HG03060 (cell line): Measurements from ENCODE around the gene ATF6.

Experiments used
- ATAC-seq: cut with Tn5 transposase; IDR thresholded peaks from one replicate; pipeline ENCODE4 v1.9.1; 2021; ENCODE audit warnings: low read depth, moderate number of reproducible peaks; ENCODE audit not compliant: unreplicated experiment

The ATF6 gene

DNA sequence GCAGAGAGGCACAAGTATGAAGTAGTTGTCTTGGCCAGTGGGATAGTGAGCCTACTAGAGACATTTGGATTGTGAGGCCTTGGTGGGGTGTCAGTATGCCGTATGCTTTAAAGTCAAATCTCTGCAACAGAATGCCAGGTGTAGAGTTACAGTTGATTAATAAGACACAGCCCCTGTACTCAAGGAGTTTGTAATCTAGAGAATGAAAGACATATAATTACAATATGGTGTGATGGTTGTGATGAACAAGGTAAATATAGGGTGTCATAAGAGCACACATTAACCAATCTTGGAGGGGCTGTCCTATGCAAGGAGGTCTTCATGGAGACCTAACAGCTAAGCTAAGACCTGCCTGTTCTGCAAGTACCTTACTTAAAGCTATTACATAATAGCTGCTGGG, 113.1 kb downstream of the ATF6 start:
- ATAC-seq: no peak

DNA sequence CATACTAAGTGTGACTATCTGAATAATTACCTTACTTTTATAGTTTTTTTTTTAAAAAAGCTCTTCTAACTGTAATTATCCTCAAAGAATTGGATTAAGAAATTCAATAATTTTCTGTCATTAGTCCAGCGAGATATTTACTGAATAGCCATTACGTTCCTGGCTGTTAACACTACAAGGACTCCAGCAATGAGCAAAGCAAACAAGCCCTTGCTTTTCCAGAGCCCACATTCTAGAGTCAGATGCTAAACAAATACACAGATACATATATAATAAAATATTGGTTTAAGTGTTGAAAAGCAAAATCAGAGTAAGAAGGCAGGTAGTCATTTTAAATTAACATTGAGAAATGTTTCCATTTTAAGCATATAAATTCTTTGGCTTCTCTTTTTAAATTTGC, 118.4 kb downstream of the ATF6 start:
- no peak for ATAC-seq

DNA sequence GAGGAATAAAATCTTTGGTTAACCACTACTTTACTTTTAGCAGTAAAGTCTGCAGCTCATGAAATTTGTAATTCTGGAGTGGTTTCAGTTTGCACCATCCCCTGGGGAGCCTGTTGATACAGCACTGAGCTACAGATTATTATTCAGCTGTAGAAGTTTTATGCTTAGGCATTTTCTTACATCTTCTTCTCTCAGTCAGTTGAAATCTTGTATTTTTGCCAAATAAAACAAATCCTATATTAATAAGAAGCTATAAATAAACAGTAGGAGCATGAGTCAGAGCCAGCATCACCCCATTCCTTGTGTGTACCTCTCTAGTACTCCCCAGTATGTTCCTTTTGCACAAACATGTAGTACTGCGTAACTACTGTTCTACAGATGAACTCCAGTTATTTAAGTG, 118.9 kb downstream of the ATF6 start:
- ATAC-seq: no peak

DNA sequence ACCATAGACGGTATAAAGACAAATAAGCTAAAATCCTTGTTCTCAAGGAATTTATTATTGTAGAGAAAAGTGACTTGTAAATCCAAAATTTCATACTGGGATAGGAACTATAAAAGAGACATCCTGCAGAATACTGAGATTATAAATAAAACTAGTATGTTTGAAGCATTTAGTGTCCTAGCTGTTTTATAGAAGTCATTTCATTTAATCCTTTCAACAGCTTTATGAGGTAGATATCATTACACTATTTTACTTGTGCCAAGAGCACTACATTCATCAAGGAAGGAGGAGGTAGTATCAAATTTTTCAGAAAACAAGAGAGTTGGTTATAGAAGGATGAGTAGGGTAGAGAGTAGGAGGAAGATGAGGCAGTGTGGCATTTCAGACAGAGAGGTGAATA, 119.6 kb downstream of the ATF6 start:
- ATAC-seq: no peak

DNA sequence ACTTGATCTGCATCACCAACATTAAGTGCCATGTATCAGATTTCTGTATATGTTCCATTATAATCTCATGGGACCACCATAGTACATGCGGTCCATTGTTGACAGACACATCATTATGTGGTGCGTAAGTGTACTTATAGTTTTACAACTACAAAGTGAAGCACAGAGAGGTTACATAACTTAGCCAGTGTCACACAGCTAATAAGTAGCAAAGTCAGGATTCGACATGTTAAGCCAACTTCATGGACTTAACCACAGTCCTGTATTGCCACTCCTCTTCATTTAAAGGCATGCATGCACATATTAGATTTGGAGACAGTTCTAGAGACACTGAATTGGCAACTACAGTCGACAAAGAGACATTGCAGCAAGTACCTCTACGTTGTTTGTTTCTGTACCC, 120.5 kb downstream of the ATF6 start:
- no peak for ATAC-seq

DNA sequence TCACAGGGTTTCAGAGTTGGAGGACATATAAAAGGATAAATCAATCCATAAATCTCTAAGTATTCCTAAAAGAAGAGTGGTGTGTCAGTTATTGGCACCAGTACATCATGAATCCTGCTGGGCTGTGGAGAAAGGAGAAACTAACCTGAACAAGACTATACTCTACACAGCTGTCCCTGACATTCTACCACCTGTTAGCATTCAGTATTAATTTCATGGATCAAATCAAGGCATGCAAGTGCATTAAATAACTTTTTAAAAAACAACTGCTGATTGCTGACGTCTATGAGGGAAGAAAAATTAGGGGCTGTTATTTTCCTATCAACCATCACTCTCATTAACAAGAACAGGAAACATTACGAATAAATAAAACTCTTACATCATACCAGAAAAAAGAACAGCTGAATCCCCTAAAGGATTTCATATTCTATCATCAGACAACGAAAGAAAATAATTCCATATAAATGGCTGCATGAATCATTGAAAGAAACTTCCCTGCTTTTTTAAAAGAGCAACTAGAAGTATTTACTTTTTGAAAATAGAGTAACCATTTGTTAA, 121.7 kb downstream of the ATF6 start:
- no peak for ATAC-seq

DNA sequence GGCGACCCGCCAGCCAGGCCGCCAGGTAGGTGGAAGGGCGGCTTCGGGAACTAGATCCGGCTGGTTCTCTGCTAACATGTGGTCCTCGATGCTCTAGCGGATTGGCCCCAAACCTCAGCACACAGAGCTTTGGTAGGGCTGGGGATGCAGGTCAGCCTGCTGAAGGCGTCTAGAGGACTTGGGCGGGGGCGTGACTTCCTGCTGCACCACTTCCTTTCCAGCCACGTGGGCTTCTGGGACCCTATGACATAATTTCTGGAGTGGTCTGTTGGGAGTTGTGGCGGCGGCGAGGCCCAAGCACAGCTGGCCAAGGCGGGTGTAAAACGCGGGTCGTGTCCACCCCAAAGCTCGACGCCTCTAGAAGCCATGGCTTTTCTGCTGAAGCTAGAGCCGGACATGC, 124.5 kb downstream of the ATF6 start:
- ATAC-seq: no peak

GRCh38 chr1:161899091-161899490, 133.0 kb downstream of the ATF6 start:
- no peak for ATAC-seq

DNA sequence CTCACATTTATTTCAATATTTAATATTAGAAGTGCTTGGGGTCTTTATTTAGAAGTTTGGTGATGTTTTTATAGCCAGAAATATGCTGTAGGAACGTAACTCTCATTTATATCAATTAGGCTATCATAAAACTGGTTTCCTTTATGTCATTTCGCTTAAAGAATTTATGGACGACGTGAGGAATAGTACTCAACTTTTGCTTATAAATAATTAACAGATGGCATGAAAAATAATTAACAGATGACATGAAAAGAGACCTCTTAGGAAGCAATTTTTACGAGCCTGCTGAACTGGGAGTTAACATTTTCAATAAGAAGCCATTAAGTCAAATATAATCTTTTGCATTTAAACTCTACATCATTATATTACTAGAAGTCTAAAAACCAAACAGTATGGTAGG, 134.0 kb downstream of the ATF6 start:
- ATAC-seq: no peak

DNA sequence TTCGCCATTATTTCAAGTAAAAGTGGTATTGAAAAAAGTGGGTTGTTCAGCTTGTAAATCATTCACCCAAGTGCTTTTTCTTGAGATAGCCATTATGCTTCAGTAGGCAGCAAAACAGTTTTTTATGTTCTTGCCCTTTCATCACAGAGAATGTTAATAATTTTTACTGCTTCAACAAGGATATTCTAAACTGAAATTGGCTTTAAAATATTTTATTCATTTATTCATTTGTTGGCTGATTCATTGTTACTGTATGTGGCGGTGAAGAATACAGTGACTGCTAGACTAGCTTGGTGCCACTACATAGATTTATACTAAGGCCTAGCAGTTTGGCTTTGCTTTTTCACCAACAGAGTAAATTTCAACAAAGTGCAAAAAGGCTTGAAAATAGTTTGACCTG, 136.1 kb downstream of the ATF6 start:
- ATAC-seq: no peak

GRCh38 chr1:161905269-161905884, 139.3 kb downstream of the ATF6 start:
- ATAC-seq: no peak

DNA sequence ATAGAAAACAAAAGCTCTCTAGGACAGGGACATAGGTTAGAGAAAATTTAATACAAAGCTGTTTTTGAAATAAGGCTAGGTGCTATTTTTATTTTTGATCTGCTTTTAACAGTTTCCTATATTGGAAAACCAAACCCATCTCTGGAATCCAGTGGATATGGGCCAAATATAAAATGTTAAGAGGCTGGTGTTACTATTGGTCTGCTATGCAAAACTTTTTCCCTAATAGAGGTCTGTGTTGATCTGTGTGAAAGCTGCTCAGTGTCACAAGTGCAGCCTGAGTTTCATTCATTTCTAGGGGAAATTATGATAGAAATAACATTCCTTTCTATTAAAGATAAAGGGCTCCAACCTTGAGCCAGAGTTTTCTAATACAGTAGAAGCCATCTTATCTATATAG, 141.1 kb downstream of the ATF6 start:
- no peak for ATAC-seq

GRCh38 chr1:161908264-161908663, 142.1 kb downstream of the ATF6 start:
- ATAC-seq: no peak

GRCh38 chr1:161910604-161911003, 144.5 kb downstream of the ATF6 start:
- no peak for ATAC-seq

DNA sequence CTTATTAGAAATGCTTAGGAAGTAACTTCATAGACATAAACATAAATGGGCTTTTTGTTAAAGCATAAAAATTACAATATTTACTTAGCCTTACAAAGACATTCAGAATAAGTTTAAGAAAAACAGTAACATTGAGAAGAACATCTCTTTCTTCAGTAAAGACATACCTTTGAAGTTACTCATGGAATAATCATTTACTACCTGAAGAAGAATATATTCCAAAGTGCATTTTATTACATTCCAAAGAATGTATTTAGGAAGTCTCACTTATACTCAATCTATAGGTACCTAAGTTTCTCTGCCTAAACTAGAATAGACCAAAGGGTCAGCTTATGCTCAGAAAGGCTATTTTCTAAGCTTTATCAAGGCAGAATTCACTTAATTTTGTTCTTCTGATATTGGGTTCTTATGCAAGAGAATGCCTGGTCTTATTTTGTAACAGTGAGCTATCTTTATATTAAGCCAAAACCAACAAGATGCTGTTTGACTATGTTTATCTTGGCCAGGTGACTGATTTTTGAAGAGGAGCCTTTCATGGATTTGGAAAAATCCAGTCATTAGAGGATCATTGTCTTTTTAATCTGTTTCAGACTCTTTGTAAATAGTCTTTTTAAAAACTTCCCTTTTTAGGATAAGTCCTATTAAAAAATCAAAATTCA, 147.5 kb downstream of the ATF6 start:
- ATAC-seq: no peak

DNA sequence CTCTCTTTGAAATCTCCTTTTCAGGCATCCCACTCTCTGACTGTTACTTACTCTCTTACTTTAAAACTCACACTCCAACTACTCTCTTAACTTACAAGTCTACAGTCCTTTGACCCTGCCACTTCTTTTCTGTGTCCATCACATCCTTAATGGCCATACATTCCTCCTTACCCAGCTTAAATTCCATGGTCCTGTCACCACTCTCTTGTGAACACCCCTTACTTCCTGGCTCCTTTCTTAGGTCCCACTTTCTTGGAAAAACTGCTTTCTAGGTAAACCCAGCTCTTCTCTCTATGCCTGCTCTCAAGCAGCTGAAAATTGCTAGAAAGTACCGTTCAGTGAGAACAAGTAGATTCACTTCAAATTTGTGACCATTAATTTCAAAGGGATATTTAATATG, 148.5 kb downstream of the ATF6 start:
- ATAC-seq: no peak

- peak; percentile 71 for ATAC-seq
Observed at GRCh38 chr1:161915051-161915503, 149.0 kb downstream of the ATF6 start.

GRCh38 chr1:161915978-161916377, 149.9 kb downstream of the ATF6 start:
- ATAC-seq: no peak

DNA sequence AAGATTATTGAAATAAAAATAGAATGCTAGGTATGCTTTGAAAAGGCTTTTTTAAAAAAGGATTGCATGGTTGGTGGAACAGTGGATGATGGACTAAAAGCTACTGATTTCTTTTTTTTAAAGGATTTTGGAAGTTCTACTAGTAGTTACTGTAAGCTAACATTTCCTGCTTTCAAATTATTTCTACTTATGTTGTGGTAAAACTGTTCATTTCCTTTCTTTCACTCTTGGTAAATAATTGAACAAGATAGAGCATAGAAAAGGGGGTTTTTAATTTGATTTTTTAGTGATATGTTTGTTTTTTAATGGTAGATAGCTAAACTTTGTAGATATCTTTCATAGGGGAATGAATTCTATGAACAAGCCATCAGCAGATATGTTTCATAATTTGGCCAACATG, 153.1 kb downstream of the ATF6 start:
- no peak for ATAC-seq

GRCh38 chr1:161921491-161921890, 155.4 kb downstream of the ATF6 start:
- ATAC-seq: no peak

GRCh38 chr1:161921990-161922389, 155.9 kb downstream of the ATF6 start:
- no peak for ATAC-seq

DNA sequence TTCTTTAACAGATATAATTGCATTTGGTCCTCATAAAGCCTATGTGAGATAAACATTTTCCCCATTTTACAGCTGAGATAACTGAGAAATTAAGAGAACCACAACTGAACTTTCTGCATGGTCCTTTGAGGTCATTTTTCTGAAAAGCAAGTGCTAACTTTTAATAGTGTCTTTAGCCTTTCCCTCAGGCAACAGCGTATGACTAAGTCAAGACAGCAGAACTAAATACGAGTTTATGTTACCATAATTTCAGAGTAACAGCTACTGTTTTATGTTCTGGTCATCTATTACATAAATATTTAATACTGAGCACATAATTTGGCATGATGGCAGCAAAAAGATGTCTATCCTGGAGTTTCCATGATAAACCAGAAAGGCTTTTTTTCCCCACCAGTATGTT, 161.9 kb downstream of the ATF6 start:
- ATAC-seq: no peak
